Liver (tissue), 9 donors: Measurements from ENCODE around the gene CREB5. TPM values are rescaled to one million over a fixed set of nuclear protein-coding genes. Genes with fewer than 3 reads are reported as not detected.

ENCODE experiments used
- DNase-seq: peaks from one replicate; pipeline ENCODE4 v3.0.0-alpha.2; 2017; ENCODE audit warnings: low spot score
- H3K27ac ChIP-seq, 2 donors: one replicate each; pipeline ENCODE4 v1.7.0; 2013; ENCODE audit warnings: inconsistent platforms in 2 of 2, low read length in 2 of 2, control low read depth in 1 of 2, low read depth in 1 of 2, mild to moderate bottlenecking in 1 of 2
- H3K27me3 ChIP-seq, 4 donors: one replicate each; pipeline versions ENCODE4 v1.6.1 to v1.7.0; 2013; ENCODE audit warnings: low read length in 3 of 4, inconsistent platforms in 1 of 4, mild to moderate bottlenecking in 1 of 4, moderate library complexity in 1 of 4; ENCODE audit not compliant: control insufficient read depth in 4 of 4, insufficient read depth in 4 of 4
- H3K36me3 ChIP-seq, 4 donors: one replicate each; pipeline versions ENCODE4 v1.6.1 to v1.7.0; 2013; ENCODE audit warnings: low read length in 3 of 4, mild to moderate bottlenecking in 3 of 4, low read depth in 1 of 4, moderate library complexity in 1 of 4; ENCODE audit not compliant: control insufficient read depth in 4 of 4, insufficient read depth in 3 of 4
- H3K4me1 ChIP-seq, 4 donors: one replicate each; pipeline versions ENCODE4 v1.6.1 to v1.7.0; 2013; ENCODE audit warnings: low read length in 3 of 4, mild to moderate bottlenecking in 3 of 4, moderate library complexity in 1 of 4; ENCODE audit not compliant: control insufficient read depth in 4 of 4, insufficient read depth in 4 of 4
- H3K4me3 ChIP-seq, 3 donors: one replicate each; pipeline versions ENCODE4 v1.6.1 to v1.7.0; 2013; ENCODE audit warnings: low read length in 3 of 3, control low read depth in 1 of 3, low read depth in 1 of 3, mild to moderate bottlenecking in 1 of 3
- H3K9ac ChIP-seq, 2 donors: one replicate each; pipeline ENCODE4 v1.7.0; 2013; ENCODE audit warnings: low read length in 2 of 2, mild to moderate bottlenecking in 2 of 2, moderate library complexity in 2 of 2, control low read depth in 1 of 2, low read depth in 1 of 2
- H3K9me3 ChIP-seq, 4 donors: one replicate each; pipeline versions ENCODE4 v1.6.1 to v1.7.0; 2013; ENCODE audit warnings: low read length in 3 of 4; ENCODE audit not compliant: control insufficient read depth in 4 of 4
- ATF3 ChIP-seq: IDR thresholded peaks from 2 replicates; pipeline ENCODE4 v1.6.1; 2016; ENCODE audit warnings: antibody characterized with exemption
- CTCF ChIP-seq: fragments of 150-350 bp; IDR thresholded peaks from 2 replicates; pipeline ENCODE4 v1.5.1; 2017; ENCODE audit warnings: improper control_type of control experiment, low read depth, low read length; ENCODE audit not compliant: missing input control
- EGR1 ChIP-seq, 2 donors: IDR thresholded peaks; 2 replicates each; pipeline ENCODE4 v1.6.1; 2016 to 2018; ENCODE audit warnings: antibody characterized with exemption in 2 of 2, low read depth in 2 of 2
- FOXA1 ChIP-seq: IDR thresholded peaks from 2 replicates; pipeline ENCODE4 v1.6.1; 2016; ENCODE audit warnings: antibody characterized with exemption
- FOXA2 ChIP-seq: IDR thresholded peaks from 2 replicates; pipeline ENCODE4 v1.6.1; 2016; ENCODE audit warnings: antibody characterized with exemption
- GABPA ChIP-seq, 2 donors: IDR thresholded peaks in 1 of 2; conservative IDR thresholded peaks in 1 of 2; 2 replicates each; pipeline ENCODE4 v1.6.1; 2016; ENCODE audit warnings: antibody characterized with exemption in 2 of 2, mild to moderate bottlenecking in 1 of 2, moderate library complexity in 1 of 2
- HNF4A ChIP-seq, 2 donors: conservative IDR thresholded peaks; 2 replicates each; pipeline ENCODE4 v1.6.1; 2016; ENCODE audit warnings: antibody characterized with exemption in 2 of 2, mild to moderate bottlenecking in 2 of 2
- HNF4G ChIP-seq: IDR thresholded peaks from 2 replicates; pipeline ENCODE4 v1.6.1; 2016; ENCODE audit warnings: antibody characterized with exemption
- JUND ChIP-seq, 2 donors: IDR thresholded peaks; 2 replicates each; pipeline ENCODE4 v1.6.1; 2016; ENCODE audit warnings: antibody characterized with exemption in 2 of 2
- MAX ChIP-seq: IDR thresholded peaks from 2 replicates; pipeline ENCODE4 v1.6.1; 2016; ENCODE audit warnings: antibody characterized with exemption
- NR2F2 ChIP-seq: IDR thresholded peaks from 2 replicates; pipeline ENCODE4 v1.6.1; 2016; ENCODE audit warnings: antibody characterized with exemption
- RAD21 ChIP-seq, 2 donors: IDR thresholded peaks; 2 replicates each; pipeline ENCODE4 v1.6.1; 2016; ENCODE audit warnings: antibody characterized with exemption in 2 of 2, mild to moderate bottlenecking in 2 of 2
- REST ChIP-seq: IDR thresholded peaks from 2 replicates; pipeline ENCODE4 v1.6.1; 2016; ENCODE audit warnings: antibody characterized with exemption, mild to moderate bottlenecking
- RXRA ChIP-seq, 2 donors: IDR thresholded peaks; 2 replicates each; pipeline ENCODE4 v1.6.1; 2017 to 2018; ENCODE audit warnings: antibody characterized with exemption in 2 of 2, mild to moderate bottlenecking in 1 of 2
- SP1 ChIP-seq: IDR thresholded peaks from 2 replicates; pipeline ENCODE4 v1.6.1; 2018; ENCODE audit warnings: antibody characterized with exemption, mild to moderate bottlenecking
- TAF1 ChIP-seq: conservative IDR thresholded peaks from 2 replicates; pipeline ENCODE4 v1.6.1; 2016; ENCODE audit warnings: antibody characterized with exemption, mild to moderate bottlenecking
- YY1 ChIP-seq: IDR thresholded peaks from 2 replicates; pipeline ENCODE4 v1.6.1; 2016; ENCODE audit warnings: antibody characterized with exemption, mild to moderate bottlenecking
- ZBTB33 ChIP-seq: IDR thresholded peaks from 2 replicates; pipeline ENCODE4 v1.6.1; 2016; ENCODE audit warnings: antibody characterized with exemption
- WGBS: extraction: QIAGEN DNeasy Blood & Tissue Kit; methylation state at CpG from one replicate; pipeline ENCODE4 v1.1.7; 2013; 5-methylcytosine and 5-hydroxymethylcytosine counted together
- polyA plus RNA-seq, 2 donors: library from polyadenylated mRNA; stranded (reverse) in 1 of 2; unstranded in 1 of 2; fragments of 200-250 nt in 1 of 2; fragments of >200 nt in 1 of 2; fragmentation: Nextera tagmentation in 1 of 2; extraction: Ambion mirVana in 1 of 2; gene quantifications; one replicate each; pipeline versions ENCODE4 v1.2.1 to v1.2.3, GENCODE V29; 2013 to 2015
- total RNA-seq, 2 donors: library from RNA; depleted of rRNA; stranded (reverse); fragments of >200 nt; gene quantifications; one replicate each; pipeline ENCODE4 v1.2.3, GENCODE V29; 2014
- donor health status: healthy.
- donor health status: healthy.
- donor health status: healthy.
- donor health status: healthy.
- donor health status: healthy.

Gene CREB5
- total and polyA plus RNA-seq, 4 donors, result 0.25 to 0.92 (median 0.67) TPM

- TF ChIP-seq REST, result no peak
- TF ChIP-seq RXRA (IDR thresholded peaks at IDR 0.05), result no peak
These were observed 311.0 kb downstream of the CREB5 start (continued) for GRCh38 chr7:28723336-28723735.

- Histone ChIP-seq H3K9me3 (no peaks in the 10 kb centered on the region), H3K9ac (no peak overlapping the region), H3K4me3 (no peak overlapping the region), H3K36me3 (no peaks in the 10 kb centered on the region), H3K27ac (no peak overlapping the region), H3K27me3 (peaks cover 0 to 10% (median 2%) of the 10 kb centered on the region in 4 donors), H3K4me1 (no peaks in the 10 kb centered on the region)
- no peak for DNase-seq
- WGBS, result 88% methylated on average over 1 of the region's 1 CpG
- TF ChIP-seq SP1 (no peak), HNF4A (conservative IDR thresholded peaks at IDR 0.05) (no peak), TAF1 (no peak), HNF4G (no peak), FOXA1 (no peak), ZBTB33 (no peak), ATF3 (no peak), MAX (no peak), GABPA (IDR thresholded peaks at IDR 0.05 in 1 of 2, conservative IDR thresholded peaks at IDR 0.05 in 1 of 2) (no peak), REST (no peak), RAD21 (IDR thresholded peaks at IDR 0.05) (no peak), EGR1 (IDR thresholded peaks at IDR 0.05; ENCODE audit: low read depth in 2 of 2) (no peak), JUND (IDR thresholded peaks at IDR 0.05) (no peak), YY1 (no peak), NR2F2 (no peak), FOXA2 (no peak), RXRA (IDR thresholded peaks at IDR 0.05) (no peak), CTCF (no peak)
These were observed 312.2 kb downstream of the CREB5 start for GRCh38 chr7:28724563-28724962.
